SK-N-SH treated with all-trans-retinoic acid at 6 μM for 48 hours (cell line): ENCODE data around the gene CSNK1A1L.

Source experiments
- ATAC-seq: fragments of 200-7000 bp; cut with Tn5 transposase; 3 replicates; pipeline ENCODE4 v1.9.1; 2020; ENCODE audit warnings: mild to moderate bottlenecking, moderate library complexity
- ARNTL ChIP-seq: fragments of 450-650 bp; formaldehyde crosslinking; IDR thresholded peaks from 2 replicates; pipeline ENCODE4 v1.5.0; 2020; ENCODE audit warnings: low read depth, mild to moderate bottlenecking, moderate library complexity, borderline replicate concordance
- BACH2 ChIP-seq: fragments of 250-450 bp; sonication (Bioruptor Pico); IDR thresholded peaks from 2 replicates; pipeline ENCODE4 v1.9.0; 2021; ENCODE audit warnings: mild to moderate bottlenecking, borderline replicate concordance
- CSDC2 ChIP-seq: fragments of 250-450 bp; sonication (Bioruptor Pico); IDR thresholded peaks from 2 replicates; pipeline ENCODE4 v1.5.0; 2020; ENCODE audit warnings: mild to moderate bottlenecking, moderate library complexity
- ESRRG ChIP-seq: fragments of 250-450 bp; sonication (Bioruptor Pico); IDR thresholded peaks from 2 replicates; pipeline ENCODE4 v1.6.1; 2021; ENCODE audit warnings: mild to moderate bottlenecking
- GLIS3 ChIP-seq: fragments of 250-450 bp; sonication (Bioruptor Pico); IDR thresholded peaks from 2 replicates; pipeline ENCODE4 v1.5.0; 2020; ENCODE audit warnings: mild to moderate bottlenecking, moderate library complexity
- ISL1 ChIP-seq: fragments of 250-450 bp; sonication (Bioruptor Pico); IDR thresholded peaks from 2 replicates; pipeline ENCODE4 v2.1.2; 2022; ENCODE audit warnings: mild to moderate bottlenecking, moderate library complexity
- OSR1 ChIP-seq: fragments of 250-450 bp; sonication (Bioruptor Pico); IDR thresholded peaks from 2 replicates; pipeline ENCODE4 v1.8.0; 2022; ENCODE audit warnings: moderate library complexity, mild to moderate bottlenecking, inconsistent platforms
- PPARA ChIP-seq: fragments of 250-450 bp; sonication (Bioruptor Pico); IDR thresholded peaks from 2 replicates; pipeline ENCODE4 v1.5.0; 2020; ENCODE audit warnings: mild to moderate bottlenecking, borderline replicate concordance
- RARB ChIP-seq: fragments of 250-450 bp; sonication (Bioruptor Pico); IDR thresholded peaks from 2 replicates; pipeline ENCODE4 v1.8.0; 2021; ENCODE audit warnings: mild to moderate bottlenecking, moderate library complexity
- SNAI2 ChIP-seq: fragments of 250-450 bp; sonication (Bioruptor Pico); IDR thresholded peaks from 2 replicates; pipeline ENCODE4 v1.5.0; 2020; ENCODE audit warnings: mild to moderate bottlenecking, moderate library complexity
- TCF4 ChIP-seq: fragments of 250-450 bp; sonication (Bioruptor Pico); IDR thresholded peaks from 2 replicates; pipeline ENCODE4 v1.8.0; 2021; ENCODE audit warnings: mild to moderate bottlenecking, moderate library complexity, borderline replicate concordance
- ZC3H10 ChIP-seq: fragments of 250-450 bp; sonication (Bioruptor Pico); IDR thresholded peaks from 2 replicates; pipeline ENCODE4 v1.5.1; 2021; ENCODE audit warnings: mild to moderate bottlenecking, moderate library complexity
- ZFP3 ChIP-seq: fragments of 250-450 bp; sonication (Bioruptor Pico); IDR thresholded peaks from 2 replicates; pipeline ENCODE4 v1.5.0; 2020; ENCODE audit warnings: mild to moderate bottlenecking, moderate library complexity
- ZFP30 ChIP-seq: fragments of 450-650 bp; formaldehyde crosslinking; IDR thresholded peaks from 2 replicates; pipeline ENCODE4 v1.5.0; 2022; ENCODE audit warnings: mild to moderate bottlenecking, moderate library complexity
- ZNF565 ChIP-seq: fragments of 450-650 bp; formaldehyde crosslinking; conservative IDR thresholded peaks from 2 replicates; pipeline ENCODE4 v1.5.0; 2020; ENCODE audit warnings: low read depth, mild to moderate bottlenecking, moderate library complexity
- ZNF70 ChIP-seq: fragments of 450-650 bp; formaldehyde crosslinking; IDR thresholded peaks from 2 replicates; pipeline ENCODE4 v1.5.0; 2020; ENCODE audit warnings: mild to moderate bottlenecking, moderate library complexity
- ZNF8 ChIP-seq: fragments of 450-650 bp; formaldehyde crosslinking; IDR thresholded peaks from 2 replicates; pipeline ENCODE4 v1.5.0; 2020; ENCODE audit warnings: mild to moderate bottlenecking, moderate library complexity
- TF ChIP-seq, protein P1 (sequence below): fragments of 250-450 bp; sonication (Bioruptor Pico); IDR thresholded peaks from 2 replicates; pipeline ENCODE4 v1.5.1; 2021; ENCODE audit warnings: mild to moderate bottlenecking, moderate library complexity
- TF ChIP-seq, protein P2 (sequence below): fragments of 250-450 bp; sonication (Bioruptor Pico); IDR thresholded peaks from 2 replicates; pipeline ENCODE4 v1.5.0; 2020; ENCODE audit warnings: mild to moderate bottlenecking, moderate library complexity
- TF ChIP-seq, protein P3 (sequence below): fragments of 250-450 bp; sonication (Bioruptor Pico); IDR thresholded peaks from 2 replicates; pipeline ENCODE4 v1.8.0; 2020; ENCODE audit warnings: mild to moderate bottlenecking, moderate library complexity, borderline replicate concordance
- TF ChIP-seq, protein P4 (sequence below): fragments of 250-450 bp; sonication (Bioruptor Pico); IDR thresholded peaks from 2 replicates; pipeline ENCODE4 v1.8.0; 2021; ENCODE audit warnings: low read depth, mild to moderate bottlenecking, moderate library complexity, borderline replicate concordance
- TF ChIP-seq, protein P5 (sequence below): fragments of 250-450 bp; sonication (Bioruptor Pico); IDR thresholded peaks from 2 replicates; pipeline ENCODE4 v1.5.1; 2020; ENCODE audit warnings: low read depth, mild to moderate bottlenecking, moderate library complexity

CSNK1A1L gene

DNA sequence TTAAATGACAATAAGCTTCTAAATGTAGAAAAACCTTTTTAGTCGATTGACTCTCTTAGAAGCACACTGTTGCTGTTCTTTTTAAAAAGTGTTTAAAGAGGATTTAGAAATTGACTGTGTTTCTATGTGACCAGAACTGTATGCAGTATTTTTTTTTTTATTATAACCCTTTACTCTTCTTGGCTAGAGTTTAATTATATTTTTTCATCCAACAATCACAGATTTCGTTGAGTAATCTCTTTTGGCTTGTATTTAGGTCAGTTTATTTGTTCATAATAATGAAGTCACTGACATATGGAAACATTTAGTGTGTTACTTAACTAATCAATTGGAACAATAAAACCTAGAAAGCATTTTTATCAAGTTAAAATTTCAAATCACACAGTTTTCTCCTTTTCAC lies 19.9 kb downstream of the CSNK1A1L start:
- ATAC-seq = no peak
- TF ChIP-seq ZFP30 = no peak
- TF ChIP-seq TCF4 (CRISPR knock-in tag) = no peak
- TF ChIP-seq SNAI2 = no peak
- no peak for TF ChIP-seq BACH2 (CRISPR knock-in tag)
- no peak for TF ChIP-seq ARNTL (CRISPR knock-in tag)
- TF ChIP-seq ISL1 = no peak
- TF ChIP-seq ZNF8 (CRISPR knock-in tag) = no peak
- TF ChIP-seq, protein P1, sequence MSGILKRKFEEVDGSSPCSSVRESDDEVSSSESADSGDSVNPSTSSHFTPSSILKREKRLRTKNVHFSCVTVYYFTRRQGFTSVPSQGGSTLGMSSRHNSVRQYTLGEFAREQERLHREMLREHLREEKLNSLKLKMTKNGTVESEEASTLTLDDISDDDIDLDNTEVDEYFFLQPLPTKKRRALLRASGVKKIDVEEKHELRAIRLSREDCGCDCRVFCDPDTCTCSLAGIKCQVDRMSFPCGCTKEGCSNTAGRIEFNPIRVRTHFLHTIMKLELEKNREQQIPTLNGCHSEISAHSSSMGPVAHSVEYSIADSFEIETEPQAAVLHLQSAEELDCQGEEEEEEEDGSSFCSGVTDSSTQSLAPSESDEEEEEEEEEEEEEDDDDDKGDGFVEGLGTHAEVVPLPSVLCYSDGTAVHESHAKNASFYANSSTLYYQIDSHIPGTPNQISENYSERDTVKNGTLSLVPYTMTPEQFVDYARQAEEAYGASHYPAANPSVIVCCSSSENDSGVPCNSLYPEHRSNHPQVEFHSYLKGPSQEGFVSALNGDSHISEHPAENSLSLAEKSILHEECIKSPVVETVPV (CRISPR knock-in tag) = no peak
- no peak for TF ChIP-seq RARB
- TF ChIP-seq, protein P2, sequence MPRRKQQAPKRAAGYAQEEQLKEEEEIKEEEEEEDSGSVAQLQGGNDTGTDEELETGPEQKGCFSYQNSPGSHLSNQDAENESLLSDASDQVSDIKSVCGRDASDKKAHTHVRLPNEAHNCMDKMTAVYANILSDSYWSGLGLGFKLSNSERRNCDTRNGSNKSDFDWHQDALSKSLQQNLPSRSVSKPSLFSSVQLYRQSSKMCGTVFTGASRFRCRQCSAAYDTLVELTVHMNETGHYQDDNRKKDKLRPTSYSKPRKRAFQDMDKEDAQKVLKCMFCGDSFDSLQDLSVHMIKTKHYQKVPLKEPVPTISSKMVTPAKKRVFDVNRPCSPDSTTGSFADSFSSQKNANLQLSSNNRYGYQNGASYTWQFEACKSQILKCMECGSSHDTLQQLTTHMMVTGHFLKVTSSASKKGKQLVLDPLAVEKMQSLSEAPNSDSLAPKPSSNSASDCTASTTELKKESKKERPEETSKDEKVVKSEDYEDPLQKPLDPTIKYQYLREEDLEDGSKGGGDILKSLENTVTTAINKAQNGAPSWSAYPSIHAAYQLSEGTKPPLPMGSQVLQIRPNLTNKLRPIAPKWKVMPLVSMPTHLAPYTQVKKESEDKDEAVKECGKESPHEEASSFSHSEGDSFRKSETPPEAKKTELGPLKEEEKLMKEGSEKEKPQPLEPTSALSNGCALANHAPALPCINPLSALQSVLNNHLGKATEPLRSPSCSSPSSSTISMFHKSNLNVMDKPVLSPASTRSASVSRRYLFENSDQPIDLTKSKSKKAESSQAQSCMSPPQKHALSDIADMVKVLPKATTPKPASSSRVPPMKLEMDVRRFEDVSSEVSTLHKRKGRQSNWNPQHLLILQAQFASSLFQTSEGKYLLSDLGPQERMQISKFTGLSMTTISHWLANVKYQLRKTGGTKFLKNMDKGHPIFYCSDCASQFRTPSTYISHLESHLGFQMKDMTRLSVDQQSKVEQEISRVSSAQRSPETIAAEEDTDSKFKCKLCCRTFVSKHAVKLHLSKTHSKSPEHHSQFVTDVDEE = no peak
- TF ChIP-seq, protein P3, sequence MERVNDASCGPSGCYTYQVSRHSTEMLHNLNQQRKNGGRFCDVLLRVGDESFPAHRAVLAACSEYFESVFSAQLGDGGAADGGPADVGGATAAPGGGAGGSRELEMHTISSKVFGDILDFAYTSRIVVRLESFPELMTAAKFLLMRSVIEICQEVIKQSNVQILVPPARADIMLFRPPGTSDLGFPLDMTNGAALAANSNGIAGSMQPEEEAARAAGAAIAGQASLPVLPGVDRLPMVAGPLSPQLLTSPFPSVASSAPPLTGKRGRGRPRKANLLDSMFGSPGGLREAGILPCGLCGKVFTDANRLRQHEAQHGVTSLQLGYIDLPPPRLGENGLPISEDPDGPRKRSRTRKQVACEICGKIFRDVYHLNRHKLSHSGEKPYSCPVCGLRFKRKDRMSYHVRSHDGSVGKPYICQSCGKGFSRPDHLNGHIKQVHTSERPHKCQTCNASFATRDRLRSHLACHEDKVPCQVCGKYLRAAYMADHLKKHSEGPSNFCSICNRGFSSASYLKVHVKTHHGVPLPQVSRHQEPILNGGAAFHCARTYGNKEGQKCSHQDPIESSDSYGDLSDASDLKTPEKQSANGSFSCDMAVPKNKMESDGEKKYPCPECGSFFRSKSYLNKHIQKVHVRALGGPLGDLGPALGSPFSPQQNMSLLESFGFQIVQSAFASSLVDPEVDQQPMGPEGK (CRISPR knock-in tag) = no peak
- TF ChIP-seq OSR1 (CRISPR knock-in tag) = no peak
- no peak for TF ChIP-seq PPARA (CRISPR knock-in tag)

DNA sequence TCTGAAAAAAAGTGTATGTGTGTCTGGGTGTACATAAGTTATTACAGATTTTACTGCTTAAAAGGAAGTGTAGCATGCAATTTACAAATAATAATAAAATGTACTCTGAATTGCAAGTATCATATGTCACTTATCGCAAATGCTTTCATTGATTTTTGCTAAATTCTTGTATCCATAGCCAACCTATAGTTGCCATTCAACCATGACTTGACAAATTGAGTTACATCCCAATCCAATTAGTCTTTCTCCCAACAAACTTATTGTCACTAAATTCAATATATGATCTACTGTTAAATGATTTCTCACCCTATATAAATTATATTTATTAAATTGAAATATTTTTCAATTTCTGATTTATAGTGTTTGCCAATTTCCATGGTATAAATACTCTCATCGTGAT lies 28.6 kb downstream of the CSNK1A1L start:
- no peak for ATAC-seq
- no peak for TF ChIP-seq ZFP3 (CRISPR knock-in tag)
- no peak for TF ChIP-seq ZFP30
- no peak for TF ChIP-seq ZNF8 (CRISPR knock-in tag)
- TF ChIP-seq SNAI2 = no peak
- TF ChIP-seq ZC3H10 (CRISPR knock-in tag) = no peak
- TF ChIP-seq BACH2 (CRISPR knock-in tag) = no peak
- TF ChIP-seq, protein P4, sequence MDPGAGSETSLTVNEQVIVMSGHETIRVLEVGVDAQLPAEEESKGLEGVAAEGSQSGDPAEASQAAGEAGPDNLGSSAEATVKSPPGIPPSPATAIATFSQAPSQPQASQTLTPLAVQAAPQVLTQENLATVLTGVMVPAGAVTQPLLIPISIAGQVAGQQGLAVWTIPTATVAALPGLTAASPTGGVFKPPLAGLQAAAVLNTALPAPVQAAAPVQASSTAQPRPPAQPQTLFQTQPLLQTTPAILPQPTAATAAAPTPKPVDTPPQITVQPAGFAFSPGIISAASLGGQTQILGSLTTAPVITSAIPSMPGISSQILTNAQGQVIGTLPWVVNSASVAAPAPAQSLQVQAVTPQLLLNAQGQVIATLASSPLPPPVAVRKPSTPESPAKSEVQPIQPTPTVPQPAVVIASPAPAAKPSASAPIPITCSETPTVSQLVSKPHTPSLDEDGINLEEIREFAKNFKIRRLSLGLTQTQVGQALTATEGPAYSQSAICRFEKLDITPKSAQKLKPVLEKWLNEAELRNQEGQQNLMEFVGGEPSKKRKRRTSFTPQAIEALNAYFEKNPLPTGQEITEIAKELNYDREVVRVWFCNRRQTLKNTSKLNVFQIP (CRISPR knock-in tag) = no peak
- no peak for TF ChIP-seq ARNTL (CRISPR knock-in tag)
- TF ChIP-seq GLIS3 (CRISPR knock-in tag) = no peak
- TF ChIP-seq RARB = no peak
- TF ChIP-seq, protein P5, sequence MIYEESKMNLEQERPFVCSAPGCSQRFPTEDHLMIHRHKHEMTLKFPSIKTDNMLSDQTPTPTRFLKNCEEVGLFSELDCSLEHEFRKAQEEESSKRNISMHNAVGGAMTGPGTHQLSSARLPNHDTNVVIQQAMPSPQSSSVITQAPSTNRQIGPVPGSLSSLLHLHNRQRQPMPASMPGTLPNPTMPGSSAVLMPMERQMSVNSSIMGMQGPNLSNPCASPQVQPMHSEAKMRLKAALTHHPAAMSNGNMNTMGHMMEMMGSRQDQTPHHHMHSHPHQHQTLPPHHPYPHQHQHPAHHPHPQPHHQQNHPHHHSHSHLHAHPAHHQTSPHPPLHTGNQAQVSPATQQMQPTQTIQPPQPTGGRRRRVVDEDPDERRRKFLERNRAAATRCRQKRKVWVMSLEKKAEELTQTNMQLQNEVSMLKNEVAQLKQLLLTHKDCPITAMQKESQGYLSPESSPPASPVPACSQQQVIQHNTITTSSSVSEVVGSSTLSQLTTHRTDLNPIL (CRISPR knock-in tag) = no peak
- no peak for TF ChIP-seq OSR1 (CRISPR knock-in tag)
- no peak for TF ChIP-seq ZNF565 (CRISPR knock-in tag)
- TF ChIP-seq ESRRG (CRISPR knock-in tag) = no peak
- no peak for TF ChIP-seq CSDC2 (CRISPR knock-in tag)
- no peak for TF ChIP-seq ZNF70 (CRISPR knock-in tag)
- TF ChIP-seq TCF4 (CRISPR knock-in tag) = no peak
- no peak for TF ChIP-seq ISL1
- TF ChIP-seq, protein P2 = no peak
